Right lobe of liver (tissue), 6 donors: ENCODE results near the gene VPS26B. TPM values are rescaled to one million over a fixed set of nuclear protein-coding genes. Genes with fewer than 3 reads are reported as not detected.
A peak's percentile ranks its signal among the peaks of the same experiment; 100 is the strongest.

Experiments
- ATAC-seq, 4 donors: fragments of 200-7000 bp; cut with Tn5 transposase; one replicate each; pipeline ENCODE4 v1.9.1; 2020; ENCODE audit warnings: mild to moderate bottlenecking in 4 of 4, moderate library complexity in 4 of 4
- DNase-seq, 3 donors: peaks; one replicate each; pipeline ENCODE4 v3.0.0-alpha.2; 2020
- H3K27ac ChIP-seq, 3 donors: fragments of 200-600 bp; one replicate each; pipeline ENCODE4 v1.8.0; 2022
- H3K27me3 ChIP-seq, 2 donors: fragments of 200-600 bp; one replicate each; pipeline ENCODE4 v1.8.0; 2022
- H3K36me3 ChIP-seq, 4 donors: fragments of 200-600 bp; sonication (generic) in 1 of 4; one replicate each; pipeline versions ENCODE4 v1.5.1 to v1.8.0; 2017 to 2022; ENCODE audit warnings: control low read depth in 1 of 4
- H3K4me1 ChIP-seq, 4 donors: fragments of 200-600 bp; sonication (generic) in 1 of 4; one replicate each; pipeline versions ENCODE4 v1.5.1 to v1.8.0; 2017 to 2022; ENCODE audit warnings: control low read depth in 1 of 4
- H3K4me3 ChIP-seq, 3 donors: fragments of 200-600 bp; one replicate each; pipeline ENCODE4 v1.8.0; 2022
- H3K9me3 ChIP-seq, 4 donors: fragments of 200-600 bp; sonication (generic) in 1 of 4; one replicate each; pipeline versions ENCODE4 v1.5.1 to v1.8.0; 2017 to 2022; ENCODE audit warnings: control low read depth in 1 of 4
- POLR2A ChIP-seq: fragments of 450-650 bp; IDR thresholded peaks from one replicate; pipeline ENCODE4 v1.6.1; 2017; ENCODE audit warnings: antibody characterized with exemption, mild to moderate bottlenecking
- WGBS: methylation state at CpG from one replicate; pipeline ENCODE4 v1.1.6; 2018; ENCODE audit warnings: low coverage, low lambda C conversion rate; ENCODE audit not compliant: insufficient coverage; ENCODE audit errors: missing lambda C conversion rate; 5-methylcytosine and 5-hydroxymethylcytosine counted together
- intact Hi-C, 2 donors: fragments of 100-400 bp; cut with DNase I; formaldehyde crosslinking; loops; one replicate each; pipeline versions ENCODE4 v1.11.2 to v1.14.1; 2022
- total RNA-seq, 6 experiments: library from RNA; depleted of rRNA in 2 of 6; stranded (reverse); fragments of >200 nt in 2 of 6; fragmentation: NEBNext Ultra II Directional in 3 of 6; extraction: Animal tissue kit (Norgen Biotek cat#: 25700) in 3 of 6; gene quantifications; one replicate each; pipeline versions ENCODE4 v1.1.0 to v1.2.4, GENCODE V29; 2016 to 2023
- TF ChIP-seq, protein P1 (sequence below), 4 donors: fragments of 200-600 bp in 3 of 4; fragments of 450-650 bp in 1 of 4; IDR thresholded peaks; one replicate each; pipeline versions ENCODE4 v1.5.1 to v1.8.0; 2016 to 2022; ENCODE audit warnings: antibody characterized with exemption in 4 of 4, mild to moderate bottlenecking in 2 of 4
- donor health status: DM: no; HTN: yes; CAD: no.
- donor health status: DM: no; HTN: no; CAD: no.
- donor health status: DM: no; HTN: no; CAD: no.
- donor health status: DM: no; HTN: yes; CAD: no.
- donor health status: DM: no; HTN: yes; CAD: no.

Gene VPS26B
- total RNA-seq, 6 experiments from 2014 or later = 22.6 to 33.7 (median 30.0) TPM

DNA sequence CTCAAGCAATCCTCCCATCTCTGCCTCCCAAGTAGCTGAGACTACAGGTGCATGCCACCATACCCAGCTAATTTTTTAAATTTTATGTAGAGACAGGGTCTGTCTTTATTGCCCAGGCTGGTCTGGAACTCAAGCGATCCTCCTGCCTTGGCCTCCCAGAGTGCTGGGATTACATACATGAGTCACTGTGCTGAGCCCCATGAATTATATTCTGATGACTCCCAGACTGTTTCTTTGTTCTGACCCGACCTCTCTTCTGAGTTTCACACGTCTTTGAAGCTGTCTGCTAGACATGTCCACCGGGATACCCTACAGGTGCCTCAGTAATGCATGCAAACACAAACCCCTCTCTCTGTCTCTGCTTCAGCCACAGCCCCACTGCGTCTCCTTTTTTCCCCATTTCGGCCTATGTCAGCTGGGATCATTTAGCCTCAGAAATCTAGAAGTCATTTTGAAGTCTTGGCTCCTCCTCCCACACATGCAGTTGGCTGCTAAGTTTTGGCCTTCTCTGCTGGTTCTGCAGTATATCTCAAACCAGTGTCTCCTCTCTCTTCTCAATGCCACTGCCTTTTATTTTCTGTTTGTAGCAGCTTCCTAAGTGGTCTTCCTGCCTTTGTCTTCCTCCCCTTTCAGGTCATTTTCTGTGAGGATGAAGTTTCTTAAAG lies 4.8 kb downstream of the VPS26B start:
- Histone ChIP-seq H3K4me3 (no peak overlapping the region), H3K27ac (no peak overlapping the region), H3K4me1 (peaks cover 0 to 29% (median 5%) of the 10 kb centered on the region in 4 donors), H3K9me3 (no peaks in the 10 kb centered on the region), H3K36me3 (no peaks in the 10 kb centered on the region), H3K27me3 (no peaks in the 10 kb centered on the region)
- TF ChIP-seq, protein P1, sequence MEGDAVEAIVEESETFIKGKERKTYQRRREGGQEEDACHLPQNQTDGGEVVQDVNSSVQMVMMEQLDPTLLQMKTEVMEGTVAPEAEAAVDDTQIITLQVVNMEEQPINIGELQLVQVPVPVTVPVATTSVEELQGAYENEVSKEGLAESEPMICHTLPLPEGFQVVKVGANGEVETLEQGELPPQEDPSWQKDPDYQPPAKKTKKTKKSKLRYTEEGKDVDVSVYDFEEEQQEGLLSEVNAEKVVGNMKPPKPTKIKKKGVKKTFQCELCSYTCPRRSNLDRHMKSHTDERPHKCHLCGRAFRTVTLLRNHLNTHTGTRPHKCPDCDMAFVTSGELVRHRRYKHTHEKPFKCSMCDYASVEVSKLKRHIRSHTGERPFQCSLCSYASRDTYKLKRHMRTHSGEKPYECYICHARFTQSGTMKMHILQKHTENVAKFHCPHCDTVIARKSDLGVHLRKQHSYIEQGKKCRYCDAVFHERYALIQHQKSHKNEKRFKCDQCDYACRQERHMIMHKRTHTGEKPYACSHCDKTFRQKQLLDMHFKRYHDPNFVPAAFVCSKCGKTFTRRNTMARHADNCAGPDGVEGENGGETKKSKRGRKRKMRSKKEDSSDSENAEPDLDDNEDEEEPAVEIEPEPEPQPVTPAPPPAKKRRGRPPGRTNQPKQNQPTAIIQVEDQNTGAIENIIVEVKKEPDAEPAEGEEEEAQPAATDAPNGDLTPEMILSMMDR (IDR thresholded peaks at IDR 0.05) = no peak
- no peak for TF ChIP-seq POLR2A
- DNase-seq = no peak
- WGBS = 79% methylated on average over 5 of the region's 6 CpGs
- intact Hi-C loops = no loop called here
- ATAC-seq = no peak

- TF ChIP-seq, protein P1 (IDR thresholded peaks at IDR 0.05) = no peak
- TF ChIP-seq POLR2A = no peak
- WGBS = 64% methylated on average over 4 of the region's 4 CpGs
- H3K27ac ChIP-seq = no peak overlapping the region
- H3K36me3 ChIP-seq = no peaks in the 10 kb centered on the region
- no peak for DNase-seq
- H3K4me3 ChIP-seq = no peak overlapping the region
- H3K4me1 ChIP-seq = peaks cover 0 to 34% (median 8%) of the 10 kb centered on the region in 4 donors
- intact Hi-C loops = no loop called here
- H3K9me3 ChIP-seq = no peaks in the 10 kb centered on the region
- no peaks in the 10 kb centered on the region for H3K27me3 ChIP-seq
- no peak for ATAC-seq
Observed at GRCh38 chr11:134230339-134230738, 5.9 kb downstream of the VPS26B start.

DNA sequence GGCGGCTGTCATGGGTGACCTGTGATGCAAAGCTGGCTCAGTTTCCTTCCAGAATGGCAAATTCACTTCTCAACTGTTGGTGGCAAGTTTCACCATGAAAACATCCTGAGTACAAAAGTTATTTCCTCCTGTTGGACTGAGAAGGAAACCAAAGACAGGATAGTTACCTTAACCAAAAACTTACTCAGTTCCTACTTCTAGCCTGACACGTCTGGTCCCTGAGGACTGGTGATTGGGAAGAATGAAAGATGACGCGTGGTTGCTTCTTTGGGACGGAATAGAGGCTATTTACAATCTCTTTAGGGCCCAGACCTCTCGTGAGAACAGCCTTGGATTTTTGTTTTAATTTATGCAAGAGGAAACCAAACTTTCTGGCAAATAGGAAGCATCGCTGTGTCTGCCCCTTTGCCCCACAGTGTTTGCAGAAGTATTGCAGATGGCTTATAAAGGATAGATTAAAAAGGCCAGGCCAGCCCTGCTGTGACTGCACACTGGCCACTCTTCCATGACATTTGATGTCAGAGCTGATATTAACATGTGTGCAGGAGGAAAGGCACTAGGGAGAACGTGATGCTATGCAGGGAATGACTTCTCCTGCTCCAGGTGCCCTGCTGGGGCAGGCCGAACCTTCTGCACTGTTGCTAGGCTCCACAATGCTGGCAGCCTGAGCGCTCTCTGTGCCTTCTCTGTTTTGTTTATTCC lies 7.6 kb downstream of the VPS26B start:
- DNase-seq (no peak), ATAC-seq (peak; percentile 67 to 78 (median 72))
- H3K36me3 ChIP-seq = no peaks in the 10 kb centered on the region
- peaks cover 0 to 26% (median 10%) of the 10 kb centered on the region in 4 donors for H3K4me1 ChIP-seq
- TF ChIP-seq, protein P1 (IDR thresholded peaks at IDR 0.05) = no peak
- TF ChIP-seq POLR2A = no peak
- H3K4me3 ChIP-seq = no peak overlapping the region
- H3K27ac ChIP-seq = peak overlapping the region in 1 of 3 donors; percentile 14
- H3K9me3 ChIP-seq = no peaks in the 10 kb centered on the region
- WGBS = 43% methylated on average over 9 of the region's 10 CpGs
- no peaks in the 10 kb centered on the region for H3K27me3 ChIP-seq
- intact Hi-C loops = no loop called here

- no peak for ATAC-seq
- intact Hi-C loops = no loop called here
- TF ChIP-seq, protein P1 (IDR thresholded peaks at IDR 0.05) = no peak
- TF ChIP-seq POLR2A = no peak
- no peak for DNase-seq
- H3K4me1 ChIP-seq = peaks cover 0 to 26% (median 10%) of the 10 kb centered on the region in 4 donors
- no peak overlapping the region for H3K27ac ChIP-seq
- 62% methylated on average over 4 of the region's 4 CpGs for WGBS
- no peaks in the 10 kb centered on the region for H3K9me3 ChIP-seq
- no peak overlapping the region for H3K4me3 ChIP-seq
- H3K27me3 ChIP-seq = no peaks in the 10 kb centered on the region
- H3K36me3 ChIP-seq = peaks cover 0 to 1% (median 0%) of the 10 kb centered on the region in 4 donors
Observed at GRCh38 chr11:134233729-134234179, 9.3 kb downstream of the VPS26B start.
